ENCODE data around the gene POLR3A. TPM values are rescaled to one million over a fixed set of nuclear protein-coding genes. Genes with fewer than 3 reads are reported as not detected.

Gene POLR3A
- total and polyA plus RNA-seq, 2 donors (not counting 1 experiment from before 2014, with no cell fraction given), result 5.4 to 18.4 TPM

- ChIA-PET CTCF (interaction anchor here (1.5 kb wide), 1 partner anchor 122 kb away, joined by 4 read pairs; no protein-coding TSS in a partner anchor), POLR2A (no interaction called here)
- H3K36me3 ChIP-seq (replicated peaks in 1 of 2; ENCODE audit: control extremely low read depth in 1 of 2, control insufficient read depth in 1 of 2, extremely low read depth in 1 of 2, insufficient read depth in 2 of 2, low read length in 1 of 2), result no peaks in the 10 kb centered on the region
- no peaks in the 10 kb centered on the region for H3K4me1 ChIP-seq (ENCODE audit: control insufficient read depth in 2 of 2, insufficient read depth in 2 of 2, low read length in 2 of 2)
- H3K9ac ChIP-seq (ENCODE audit: low read length), result no peak overlapping the region
- DNase-seq (no peak), ATAC-seq (ENCODE audit: low read depth) (no peak)
- intact Hi-C loops (cut with micrococcal nuclease), result no loop called here
- no peaks in the 10 kb centered on the region for H3K79me2 ChIP-seq (ENCODE audit: control insufficient read depth, insufficient read depth, low read length)
- H3K9me3 ChIP-seq (ENCODE audit: control extremely low read depth in 1 of 3, control insufficient read depth in 2 of 3, insufficient read depth in 1 of 3, low read length in 2 of 3), result peaks cover 0 to 5% (median 0%) of the 10 kb centered on the region in 3 donors
- no peak overlapping the region for H3K4me2 ChIP-seq (replicated peaks; ENCODE audit: low read depth, low read length, poor library complexity, severe bottlenecking)
- Mint-ChIP-seq H3K27me3 (peaks cover 4% of the 10 kb centered on the region), H3K4me1 (peaks cover 5% of the 10 kb centered on the region), H3K27ac (no peak overlapping the region), H3K9me3 (ENCODE audit: insufficient read depth) (peaks cover 4% of the 10 kb centered on the region), H3K4me3 (no peak overlapping the region)
- no peak overlapping the region for H3K4me3 ChIP-seq (ENCODE audit: control extremely low read depth in 1 of 5, extremely low read depth in 1 of 5, insufficient read depth in 1 of 5, low read depth in 2 of 5, low read length in 4 of 5)
- H3K27ac ChIP-seq (ENCODE audit: low read length in 2 of 2), result no peak overlapping the region
- no peak overlapping the region for H2AFZ ChIP-seq (ENCODE audit: insufficient read depth, low read depth, low read length, poor library complexity, severe bottlenecking)
- TF ChIP-seq EZH2 (IDR thresholded peaks at IDR 0.05; ENCODE audit: borderline replicate concordance, insufficient read depth, low read depth, low read length, poor library complexity, severe bottlenecking) (no peak), CTCF (IDR thresholded peaks at IDR 0.05) (no peak)
- WGBS (ENCODE audit: insufficient coverage), result 98% methylated on average over 4 of the region's 4 CpGs
- no peaks in the 10 kb centered on the region for H3K27me3 ChIP-seq (replicated peaks in 1 of 4; ENCODE audit: control extremely low read depth in 1 of 4, control insufficient read depth in 3 of 4, insufficient read depth in 4 of 4, low read length in 3 of 4)
- H4K20me1 ChIP-seq (ENCODE audit: control insufficient read depth, insufficient read depth, low read length, poor library complexity, severe bottlenecking), result no peaks in the 10 kb centered on the region
Observed at GRCh38 chr10:77969114-77969513, 60.2 kb downstream of the POLR3A start.

GRCh38 chr10:77967611-77968022 is 61.7 kb downstream of the POLR3A start:
- ATAC-seq (ENCODE audit: low read depth) (no peak), DNase-seq (no peak)
- whole genome bisulfite sequencing (ENCODE audit: insufficient coverage), result 62% methylated on average over 8 of the region's 8 CpGs
- Mint-ChIP-seq H3K27me3 (peaks cover 4% of the 10 kb centered on the region), H3K9me3 (ENCODE audit: insufficient read depth) (peaks cover 8% of the 10 kb centered on the region), H3K27ac (no peak overlapping the region), H3K4me3 (no peak overlapping the region), H3K4me1 (peaks cover 5% of the 10 kb centered on the region)
- no peak overlapping the region for H3K27ac ChIP-seq (ENCODE audit: low read length in 2 of 2)
- H2AFZ ChIP-seq (ENCODE audit: insufficient read depth, low read depth, low read length, poor library complexity, severe bottlenecking), result no peak overlapping the region
- H3K4me3 ChIP-seq (ENCODE audit: control extremely low read depth in 1 of 5, extremely low read depth in 1 of 5, insufficient read depth in 1 of 5, low read depth in 2 of 5, low read length in 4 of 5), result no peak overlapping the region
- H4K20me1 ChIP-seq (ENCODE audit: control insufficient read depth, insufficient read depth, low read length, poor library complexity, severe bottlenecking), result no peaks in the 10 kb centered on the region
- H3K27me3 ChIP-seq (replicated peaks in 1 of 4; ENCODE audit: control extremely low read depth in 1 of 4, control insufficient read depth in 3 of 4, insufficient read depth in 4 of 4, low read length in 3 of 4), result no peaks in the 10 kb centered on the region
- intact Hi-C loops (cut with micrococcal nuclease), result no loop called here
- TF ChIP-seq EZH2 (IDR thresholded peaks at IDR 0.05; ENCODE audit: borderline replicate concordance, insufficient read depth, low read depth, low read length, poor library complexity, severe bottlenecking), result no peak
- TF ChIP-seq CTCF (IDR thresholded peaks at IDR 0.05), result no peak
- ChIA-PET CTCF (no interaction called here), POLR2A (no interaction called here)
- no peaks in the 10 kb centered on the region for H3K4me1 ChIP-seq (ENCODE audit: control insufficient read depth in 2 of 2, insufficient read depth in 2 of 2, low read length in 2 of 2)
- peaks cover 0 to 16% (median 2%) of the 10 kb centered on the region in 3 donors for H3K9me3 ChIP-seq (ENCODE audit: control extremely low read depth in 1 of 3, control insufficient read depth in 2 of 3, insufficient read depth in 1 of 3, low read length in 2 of 3)
- H3K9ac ChIP-seq (ENCODE audit: low read length), result no peak overlapping the region
- H3K4me2 ChIP-seq (replicated peaks; ENCODE audit: low read depth, low read length, poor library complexity, severe bottlenecking), result no peak overlapping the region
- H3K79me2 ChIP-seq (ENCODE audit: control insufficient read depth, insufficient read depth, low read length), result no peaks in the 10 kb centered on the region
- H3K36me3 ChIP-seq (replicated peaks in 1 of 2; ENCODE audit: control extremely low read depth in 1 of 2, control insufficient read depth in 1 of 2, extremely low read depth in 1 of 2, insufficient read depth in 2 of 2, low read length in 1 of 2), result no peaks in the 10 kb centered on the region

All from B cell (primary cell).